Measurements from ENCODE around the gene ZC3H7A. TPM values are rescaled to one million over a fixed set of nuclear protein-coding genes. Genes with fewer than 3 reads are reported as not detected.

ZC3H7A gene
- total RNA-seq, 1 donor from 2014 or later: 56.5 TPM

Small RNA genes lying within 50 kb of the gene (small RNA-seq; reads per million reads assigned to genes)
- not detected for gene RF00017 (ENCODE audit: low replicate concordance)

Other genes starting within 250 kb of the ZC3H7A start
- 41.3 TPM for gene LITAF, start 210.3 kb downstream of the ZC3H7A start, total RNA-seq
- 11.6 TPM for gene SNN, start 128.8 kb downstream of the ZC3H7A start, total RNA-seq
- gene TXNDC11, start 54.4 kb downstream of the ZC3H7A start, total RNA-seq: 22.9 TPM
- 131 TPM for gene RSL1D1, start 54.3 kb upstream of the ZC3H7A start, total RNA-seq
- gene GSPT1, start 118.7 kb upstream of the ZC3H7A start, total RNA-seq: 65.9 TPM
- gene NPIPB2, start 144.8 kb upstream of the ZC3H7A start, total RNA-seq: 10.7 TPM
- 0.30 TPM for gene TNFRSF17, start 168.0 kb upstream of the ZC3H7A start, total RNA-seq
- 18.8 TPM for gene SNX29, start 179.5 kb upstream of the ZC3H7A start, total RNA-seq

Measured in skin of body (tissue), 2 donors.